Hindlimb muscle (tissue), 1 donor: Measurements from ENCODE around the gene TMEM30A. TPM values are rescaled to one million over a fixed set of nuclear protein-coding genes. Genes with fewer than 3 reads are reported as not detected.
A peak's percentile ranks its signal among the peaks of the same experiment; 100 is the strongest.

Source experiments
- DNase-seq: peaks from one replicate; pipeline ENCODE4 v3.0.0-alpha.2; 2013
- polyA plus RNA-seq: library from polyadenylated mRNA; unstranded; fragments of 120-200 nt; gene quantifications from one replicate; pipeline ENCODE4 v1.2.1, GENCODE V29; 2013; ENCODE audit not compliant: insufficient read length

Gene TMEM30A
- polyA plus RNA-seq, 1 donor = 51.5 TPM

DNA sequence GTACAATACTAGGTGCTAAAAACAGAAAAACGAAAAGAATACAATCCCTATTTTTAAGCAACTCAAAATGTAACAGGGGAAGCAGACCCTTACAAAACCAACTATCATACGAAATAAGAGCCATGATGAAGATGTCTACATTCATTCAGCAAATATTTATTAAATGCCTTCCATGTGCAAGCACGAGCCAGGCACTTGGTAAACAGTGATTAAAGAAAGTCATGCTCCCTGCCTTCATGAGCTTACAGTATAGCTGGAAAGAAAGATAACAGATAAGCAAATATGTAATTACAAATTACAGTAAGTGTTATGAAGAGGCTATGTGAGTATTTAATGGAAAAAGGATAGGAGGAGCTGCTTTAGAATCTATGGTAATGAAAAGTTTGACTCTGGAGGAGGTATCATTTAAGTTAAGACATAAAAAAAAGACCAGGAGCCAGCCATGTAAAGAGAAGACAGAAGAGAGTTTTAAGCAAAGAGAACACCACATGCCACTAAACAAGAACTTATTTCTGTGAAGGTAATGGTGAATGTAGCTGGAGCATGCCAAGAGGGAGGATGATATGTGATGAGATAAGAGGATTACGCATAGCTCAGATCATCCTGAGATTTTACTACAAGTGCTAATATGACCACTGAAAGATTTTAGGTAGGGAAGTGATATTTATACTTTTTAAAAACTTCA, 21.7 kb downstream of the TMEM30A start:
- DNase-seq = no peak

DNA sequence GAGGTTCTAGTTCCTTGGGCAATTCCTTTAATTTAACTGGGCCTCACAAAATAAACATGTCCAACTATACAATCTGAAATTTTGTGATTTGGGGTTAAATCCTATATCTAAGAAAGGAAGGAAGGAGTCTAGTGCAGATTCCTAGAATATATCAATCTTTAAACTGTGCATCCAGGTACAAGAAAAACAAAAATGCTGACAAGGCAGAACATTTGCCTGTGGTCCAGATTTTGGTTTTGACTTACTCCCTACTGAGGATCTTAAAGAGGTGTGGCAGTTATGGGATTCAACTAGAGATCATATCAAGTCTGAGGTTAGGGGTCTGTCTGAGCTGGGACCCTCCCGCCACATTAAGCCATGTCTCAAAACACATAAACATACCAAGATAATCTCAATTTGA, 23.3 kb downstream of the TMEM30A start:
- DNase-seq = no peak

DNA sequence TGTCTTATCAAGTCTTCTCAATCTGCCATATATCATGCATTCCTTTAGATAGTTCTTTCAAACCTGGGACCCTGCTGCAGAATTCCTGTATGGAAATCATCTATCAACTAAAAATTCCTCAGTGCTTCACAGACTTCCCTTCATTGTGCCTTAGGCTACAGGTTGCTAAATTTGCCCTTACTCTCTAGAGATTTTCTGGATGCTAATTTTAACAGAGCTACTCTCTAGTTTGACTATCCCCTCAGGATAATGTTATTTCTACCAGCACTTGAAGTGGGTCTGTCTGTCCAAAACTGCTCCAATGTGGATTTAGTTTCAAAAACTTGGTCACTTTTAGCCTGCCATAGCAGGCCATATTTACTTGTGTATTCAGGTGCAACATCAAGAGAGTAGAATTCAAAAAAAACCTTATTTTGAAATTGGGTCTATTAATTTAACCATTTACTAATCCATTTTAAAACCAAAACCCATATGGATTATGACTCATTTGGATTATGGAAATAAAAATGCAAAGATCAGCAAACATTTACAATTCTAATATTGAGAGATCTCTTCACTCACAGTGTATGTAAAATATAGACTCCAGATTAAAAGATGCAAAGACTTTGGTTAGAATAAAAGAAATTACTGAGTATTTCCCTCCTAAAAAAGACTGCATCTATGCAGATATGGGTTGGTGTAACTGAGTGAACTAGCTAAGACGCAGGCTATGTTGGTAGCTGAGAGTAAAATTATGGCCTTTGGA, 27.1 kb downstream of the TMEM30A start:
- DNase-seq = no peak

DNA sequence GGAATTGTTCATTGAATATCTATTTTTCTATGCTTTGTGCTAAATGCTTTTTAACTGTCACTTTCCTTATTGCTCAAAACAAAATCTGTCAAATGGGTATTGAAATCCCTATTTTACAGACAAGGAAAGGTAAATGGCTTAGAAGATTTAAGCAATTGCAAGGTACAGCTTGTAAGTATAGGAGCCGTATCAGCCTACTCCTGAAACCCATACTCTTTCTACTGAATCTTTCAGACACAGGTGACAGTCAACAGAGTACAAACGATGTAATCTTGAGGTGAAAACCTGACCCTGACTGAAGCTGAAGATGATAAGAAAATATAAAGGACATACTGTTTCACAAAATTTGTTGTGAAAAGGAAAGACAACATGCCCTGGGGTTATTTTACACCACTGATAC, 34.0 kb downstream of the TMEM30A start:
- no peak for DNase-seq

DNA sequence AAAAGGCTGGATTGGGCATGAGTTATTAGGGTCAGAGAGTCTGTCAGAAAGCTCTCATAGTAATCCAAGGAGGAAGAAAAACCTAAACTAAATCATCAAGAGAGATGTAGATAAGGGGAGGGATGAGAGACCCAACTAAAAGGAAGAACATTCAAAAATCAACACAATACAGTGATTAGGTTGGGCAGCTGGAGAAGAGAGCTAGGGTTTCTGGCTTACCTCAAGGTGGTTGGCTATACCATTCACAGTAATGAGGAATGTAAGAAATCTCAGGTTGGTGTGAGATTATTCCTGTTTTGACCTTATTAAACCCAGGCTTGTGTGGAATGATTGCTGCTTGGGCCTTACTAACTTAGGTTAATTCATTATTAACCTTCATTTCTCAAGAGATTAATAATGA, 34.8 kb downstream of the TMEM30A start:
- DNase-seq = no peak

DNA sequence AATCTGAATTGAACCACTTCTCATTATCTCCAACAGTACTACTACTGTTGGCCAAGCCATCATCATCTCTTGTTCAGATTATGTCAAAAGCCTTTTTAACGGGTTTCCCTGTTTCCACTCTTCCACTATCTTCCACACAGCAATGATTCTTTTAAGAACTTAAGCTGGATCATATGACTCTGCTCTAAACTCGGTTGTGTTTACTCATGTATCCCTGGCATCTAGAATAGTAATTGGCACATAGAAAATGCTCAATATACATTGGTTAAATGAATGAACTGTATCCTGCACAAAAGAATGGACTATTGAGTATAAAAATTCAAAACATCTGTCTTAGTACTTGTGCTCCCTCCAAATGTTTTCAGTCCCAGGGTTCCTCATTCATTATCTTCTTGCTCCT, 38.2 kb downstream of the TMEM30A start:
- DNase-seq = no peak

DNA sequence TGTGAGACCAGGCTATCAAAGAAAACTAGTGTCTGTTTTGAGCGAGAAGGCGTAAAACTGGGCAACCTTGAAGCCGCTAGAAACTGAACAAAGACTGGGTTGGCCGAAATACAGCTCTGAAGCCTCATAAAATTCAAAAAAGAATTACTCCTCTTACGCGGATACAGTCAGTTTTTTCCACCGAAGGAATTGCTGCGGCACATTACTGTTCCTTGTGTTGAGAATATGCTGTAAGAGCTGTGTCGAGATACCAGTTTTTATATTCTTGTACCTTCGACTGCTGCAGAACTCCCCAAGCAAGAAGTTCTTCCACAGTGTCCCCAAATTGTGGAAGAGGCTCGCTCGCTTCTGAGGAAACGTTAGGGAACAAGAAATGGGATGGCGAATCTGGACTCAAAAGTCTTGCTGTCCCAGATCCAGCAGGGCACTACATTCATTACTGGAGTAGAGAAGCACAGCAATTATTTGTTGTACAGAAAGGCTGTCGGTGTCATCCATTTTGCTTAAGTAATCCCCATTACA, 40.5 kb downstream of the TMEM30A start:
- no peak for DNase-seq

DNA sequence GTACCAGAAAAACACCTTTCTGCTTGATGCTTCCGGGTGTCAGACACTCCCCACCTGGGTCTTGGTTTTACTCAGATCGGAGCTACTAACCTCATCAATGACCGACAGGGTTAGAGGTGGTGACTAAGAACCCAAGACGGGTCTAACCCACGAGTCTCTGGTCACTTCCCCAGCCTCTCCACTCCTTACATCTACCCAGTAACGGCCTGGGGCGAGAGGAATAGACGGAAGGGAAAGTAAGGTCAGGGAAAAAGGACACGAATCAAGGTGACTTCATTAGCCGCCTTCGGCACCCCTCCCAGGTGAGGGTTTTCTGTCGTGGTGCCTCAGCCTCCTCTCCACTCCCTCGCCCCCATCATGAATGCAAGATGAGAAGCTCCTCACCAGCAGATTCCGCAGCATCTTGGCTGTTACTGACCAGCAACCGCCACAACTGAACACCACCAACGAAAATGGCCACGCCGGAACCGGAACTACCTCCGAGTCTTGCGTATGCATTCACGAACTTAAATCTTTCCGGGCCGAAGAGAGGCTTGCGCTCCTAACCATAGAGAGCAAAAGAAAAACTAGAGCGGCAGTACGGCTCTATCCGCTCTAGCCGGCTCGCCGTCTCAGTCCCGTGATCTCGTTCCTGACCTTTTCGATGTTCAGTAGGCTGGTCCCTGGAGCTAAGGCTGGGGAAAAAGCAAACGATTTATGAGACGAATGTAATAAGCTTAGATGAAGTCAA, 41.1 kb downstream of the TMEM30A start, which contains the start of gene COX7A2:
COX7A2 (minus strand) TSS at position 469 of the 730 bp plus-strand sequence; CDS start at position 402, 67 bp downstream.
- DNase-seq = peak; percentile 95

DNA sequence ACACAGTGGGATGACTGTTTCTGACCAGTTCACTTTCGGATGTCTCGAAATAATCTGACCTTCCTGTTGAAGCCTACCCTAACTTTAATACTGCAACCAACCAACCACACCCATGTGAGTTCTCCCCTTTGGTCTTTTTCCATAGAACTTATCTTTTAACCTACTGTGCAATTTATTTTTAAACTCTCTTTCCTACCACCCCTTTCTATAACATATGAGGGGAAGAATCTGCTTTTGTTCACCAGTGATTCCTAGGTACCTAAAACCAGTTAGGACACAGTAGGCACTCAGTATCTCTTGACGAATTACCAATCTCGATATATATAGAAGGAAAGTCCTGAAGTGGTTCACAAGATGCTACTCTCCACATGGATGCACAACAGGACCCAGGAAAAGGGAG, 48.0 kb downstream of the TMEM30A start:
- DNase-seq = no peak

DNA sequence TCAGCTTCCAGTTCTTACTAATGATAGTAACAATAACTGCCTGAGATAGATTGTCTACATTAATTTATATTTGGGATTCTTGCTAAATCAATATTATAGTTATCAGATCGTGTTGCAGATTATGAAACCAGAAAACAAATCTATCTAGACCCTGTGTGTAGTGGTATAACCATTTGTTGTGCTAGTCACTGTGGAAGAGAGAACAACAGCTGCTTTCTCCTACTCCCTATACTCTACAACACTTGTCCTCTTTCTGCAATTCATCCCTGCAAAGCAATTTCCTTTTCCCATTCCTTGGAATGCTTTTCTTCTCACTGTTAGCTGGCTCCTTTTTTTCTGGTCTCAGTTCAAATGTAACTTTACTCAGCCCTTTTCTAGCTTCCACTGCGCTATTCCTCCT, 49.3 kb downstream of the TMEM30A start:
- no peak for DNase-seq

DNA sequence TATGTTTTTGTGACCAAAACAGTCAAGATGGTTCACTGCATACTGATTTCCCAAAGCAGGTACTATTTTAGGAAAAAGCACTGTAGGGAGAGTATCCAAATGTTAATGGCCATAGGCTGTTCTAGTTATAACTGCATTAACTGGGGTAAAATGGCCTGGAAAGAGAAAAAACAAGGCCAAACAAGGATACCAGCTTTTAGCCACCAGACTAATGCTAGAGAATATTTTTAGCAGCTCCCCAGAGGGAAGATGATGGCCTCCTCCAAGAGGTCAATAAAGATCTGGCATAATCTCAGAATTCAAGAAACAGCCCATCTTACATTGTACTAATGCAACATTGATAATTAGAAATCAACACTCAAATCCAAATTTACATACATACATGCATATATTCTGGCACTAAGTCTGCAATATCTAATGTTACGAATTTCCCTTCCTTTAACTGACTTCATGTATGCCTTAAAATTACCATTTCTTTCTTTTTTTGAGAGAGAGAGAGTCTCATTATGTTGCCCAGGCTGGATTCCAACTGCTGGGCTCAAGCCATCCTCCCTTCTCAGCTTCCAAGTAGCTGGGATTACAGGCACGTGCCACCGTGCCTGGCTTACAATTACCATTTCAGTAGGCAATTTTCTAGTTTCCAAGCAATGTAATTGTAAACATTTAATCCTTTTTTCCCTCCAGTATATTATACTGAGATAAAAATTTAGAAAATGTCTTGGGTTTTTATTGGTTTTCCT, 50.3 kb downstream of the TMEM30A start:
- DNase-seq = peak; percentile 36

DNA sequence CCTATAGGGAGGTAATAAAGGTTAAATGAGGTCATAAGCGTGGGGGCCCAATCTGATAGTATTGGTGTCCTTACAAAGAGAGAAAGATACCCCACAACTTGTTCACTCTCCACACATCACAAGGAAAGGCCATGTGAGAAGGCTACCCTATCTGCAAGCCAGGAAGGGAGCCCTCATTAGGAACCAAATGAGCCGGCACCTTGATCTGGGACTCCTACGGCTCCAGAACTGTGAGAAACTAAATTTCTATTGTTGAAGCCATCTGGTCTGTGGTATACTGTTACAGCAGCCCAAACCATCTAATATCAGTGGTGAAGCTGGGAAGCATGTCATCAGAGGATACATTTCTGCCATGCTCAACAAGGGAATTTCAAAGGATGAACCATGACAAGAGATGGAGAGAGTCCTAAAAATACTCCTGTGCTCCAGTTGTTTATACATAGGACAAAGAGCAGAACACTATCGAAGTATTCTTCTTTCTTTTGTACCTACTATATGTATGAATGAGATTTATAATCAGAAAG, 51.4 kb downstream of the TMEM30A start:
- no peak for DNase-seq

DNA sequence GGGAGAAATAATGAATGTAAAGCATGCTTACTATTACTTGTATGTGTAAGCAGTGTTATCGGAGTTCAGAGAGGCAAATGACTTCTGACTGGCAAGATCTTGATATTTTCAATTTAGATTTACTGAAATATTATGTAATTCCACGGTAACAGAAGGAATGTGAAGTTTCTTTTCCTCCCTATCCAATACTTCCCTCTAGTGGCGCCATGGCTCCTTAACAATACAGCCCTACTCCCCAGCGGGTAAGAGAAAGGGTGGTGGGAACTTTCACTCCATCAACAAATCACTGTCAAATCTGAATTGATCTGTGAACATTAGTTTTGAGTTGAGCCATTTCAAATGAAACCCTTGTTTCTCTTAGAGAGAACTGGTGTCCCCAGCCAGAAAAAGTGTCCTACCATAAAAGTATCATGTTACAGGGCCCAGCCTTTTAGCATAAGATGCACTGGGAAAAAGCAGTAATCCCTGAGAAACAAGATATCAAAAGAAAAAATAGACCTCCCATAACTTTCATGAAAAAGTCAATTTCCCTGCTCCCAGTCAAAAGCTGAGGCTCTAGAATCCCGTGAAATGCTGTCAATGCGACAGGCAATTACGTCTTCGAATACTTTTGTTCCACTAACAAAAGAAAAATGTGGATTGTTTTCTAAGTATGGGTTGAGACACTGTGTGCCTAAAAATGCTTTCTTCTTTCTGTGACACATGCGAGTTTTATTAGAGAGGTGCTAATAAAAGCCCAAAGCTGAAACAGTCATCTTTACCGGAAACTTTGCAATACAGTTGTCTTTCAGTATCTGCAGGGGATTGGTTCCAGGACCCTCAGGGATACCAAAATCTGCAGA, 53.9 kb downstream of the TMEM30A start:
- peak; percentile 28 for DNase-seq

DNA sequence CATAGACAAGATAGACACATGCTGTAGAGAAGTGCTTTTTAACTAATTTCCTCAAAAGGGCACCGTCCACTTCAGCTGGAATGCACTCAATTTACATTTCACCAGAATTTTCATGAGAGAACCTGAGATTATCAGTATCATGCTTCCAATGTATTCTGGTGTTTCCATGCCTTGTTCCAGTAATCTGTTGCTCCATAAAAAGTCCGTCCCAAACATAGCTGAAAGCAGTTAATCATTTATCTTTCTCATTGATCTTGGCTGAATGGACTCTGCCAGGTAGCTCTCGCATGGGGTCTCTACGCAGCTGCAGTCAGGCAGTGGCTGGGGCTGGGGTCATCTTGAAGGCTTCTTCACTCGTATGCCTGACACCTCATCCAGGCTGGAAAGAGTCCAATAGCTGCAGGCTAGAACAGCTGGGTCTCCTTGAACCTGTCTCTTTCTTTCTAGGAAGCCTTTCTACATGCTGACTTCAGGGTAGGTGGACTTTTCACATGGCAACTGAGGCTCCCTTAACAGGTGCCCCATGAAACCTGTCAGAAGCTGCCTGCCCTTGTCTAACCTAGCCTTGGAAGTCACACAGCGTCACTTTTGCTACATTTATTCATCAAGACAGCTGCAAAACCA, 60.2 kb downstream of the TMEM30A start:
- DNase-seq = no peak

DNA sequence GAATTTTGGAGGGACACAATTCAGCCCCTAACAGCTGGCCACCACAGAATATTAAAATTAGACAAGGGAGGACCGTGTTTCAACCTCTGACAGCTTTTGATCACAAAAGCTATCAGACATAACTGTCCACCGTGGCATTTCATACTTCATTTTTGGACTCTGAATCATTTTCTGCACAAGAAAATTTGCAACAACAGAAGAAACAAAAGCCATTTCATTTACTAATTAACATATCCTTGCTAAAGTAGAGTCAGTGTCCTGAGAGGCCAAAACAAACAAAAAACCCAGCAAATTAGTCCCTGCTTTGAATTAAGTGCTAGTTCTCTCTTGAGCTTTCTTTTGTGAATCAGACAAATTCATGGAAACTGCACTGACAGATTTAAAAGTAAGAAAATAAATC, 61.2 kb downstream of the TMEM30A start:
- no peak for DNase-seq

DNA sequence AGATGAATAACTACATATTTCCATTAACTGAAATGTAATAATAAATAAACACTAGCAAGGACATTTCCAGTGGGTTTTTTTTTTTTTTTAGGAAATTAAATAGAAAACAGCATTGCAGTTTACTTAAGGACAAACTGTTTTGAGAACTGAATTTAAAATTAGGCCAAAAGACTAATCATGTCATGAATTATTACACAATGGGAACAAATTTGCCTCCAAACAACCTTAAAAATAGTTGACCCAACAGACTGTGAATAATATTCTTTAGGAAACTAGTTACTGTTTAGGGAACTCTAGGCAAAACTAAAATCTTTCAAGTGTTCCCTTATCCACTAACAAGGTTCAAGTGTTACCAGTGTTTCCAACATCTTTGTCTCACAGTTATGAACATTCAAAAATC, 62.3 kb downstream of the TMEM30A start:
- no peak for DNase-seq

DNA sequence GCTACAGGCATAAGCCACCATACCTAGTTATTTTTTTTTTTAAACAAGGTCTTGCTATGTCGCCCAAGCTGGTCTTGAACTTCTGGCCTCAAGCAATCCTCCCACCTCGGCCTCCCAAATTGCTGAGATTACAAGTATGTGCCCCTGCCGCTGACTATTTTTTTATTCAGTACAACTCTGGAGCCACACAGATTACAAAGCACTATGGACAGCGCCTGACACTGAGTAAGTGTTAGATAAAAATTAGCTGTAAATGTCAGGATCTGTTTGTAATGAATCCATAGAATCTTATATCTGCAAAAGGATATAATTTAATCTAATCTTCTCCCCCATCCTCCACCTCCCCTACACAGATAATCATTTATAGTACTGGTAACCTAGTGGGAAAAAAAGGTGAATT, 63.5 kb downstream of the TMEM30A start:
- DNase-seq = no peak

DNA sequence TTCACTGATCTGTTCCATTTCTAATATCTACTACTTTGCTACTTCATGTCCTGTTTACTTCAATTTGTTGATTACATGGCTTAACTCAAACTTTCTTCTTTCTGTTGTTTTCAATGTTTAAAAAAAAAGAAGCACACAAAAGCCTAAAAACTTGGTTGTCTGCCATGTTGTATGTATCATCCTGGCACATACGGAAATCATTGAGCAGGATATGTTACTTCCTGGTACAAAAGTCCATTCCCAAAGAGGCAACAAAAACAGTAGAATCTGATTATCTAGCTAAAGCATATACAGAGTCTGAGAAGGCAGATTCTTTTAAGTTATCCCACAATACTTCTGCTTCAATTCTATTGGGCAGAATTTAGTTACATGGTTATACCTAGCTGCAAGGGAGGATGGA, 64.2 kb downstream of the TMEM30A start:
- no peak for DNase-seq

DNA sequence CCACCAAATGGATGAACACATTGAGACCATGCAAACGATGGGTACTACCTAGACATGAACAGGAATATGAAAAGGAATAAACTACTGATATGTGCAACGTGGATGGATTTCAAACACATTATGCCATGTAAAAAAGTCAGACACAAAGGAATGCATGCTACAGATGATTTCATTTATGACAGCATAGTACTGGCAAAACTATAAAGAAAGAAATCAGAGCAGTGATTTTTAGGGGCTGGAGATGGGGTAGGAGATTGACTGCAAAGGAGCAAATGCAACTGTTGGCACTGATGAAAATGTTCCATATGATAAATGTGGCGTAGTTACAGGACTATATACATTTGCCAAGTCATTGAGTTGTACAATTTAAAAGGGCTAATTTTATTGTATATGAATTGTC, 65.3 kb downstream of the TMEM30A start:
- DNase-seq = no peak

DNA sequence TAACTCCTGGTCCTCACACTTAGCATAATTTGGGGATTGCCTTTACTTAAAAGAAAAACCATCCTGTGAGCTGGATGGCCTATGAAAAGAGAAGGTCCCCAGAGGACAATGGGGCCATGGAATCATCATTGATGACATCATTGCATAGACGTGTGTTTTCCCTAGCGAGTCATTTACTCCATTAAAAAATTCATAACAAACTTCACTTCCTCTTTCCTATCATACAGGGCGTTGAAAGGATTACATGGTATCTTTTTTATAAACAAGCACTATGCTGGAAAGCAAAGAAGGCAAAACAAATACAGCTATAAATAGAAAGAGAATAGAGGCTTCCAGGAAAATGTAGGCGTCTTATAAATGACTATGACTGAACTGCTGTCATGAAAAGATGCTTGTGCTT, 67.4 kb downstream of the TMEM30A start:
- DNase-seq = no peak

DNA sequence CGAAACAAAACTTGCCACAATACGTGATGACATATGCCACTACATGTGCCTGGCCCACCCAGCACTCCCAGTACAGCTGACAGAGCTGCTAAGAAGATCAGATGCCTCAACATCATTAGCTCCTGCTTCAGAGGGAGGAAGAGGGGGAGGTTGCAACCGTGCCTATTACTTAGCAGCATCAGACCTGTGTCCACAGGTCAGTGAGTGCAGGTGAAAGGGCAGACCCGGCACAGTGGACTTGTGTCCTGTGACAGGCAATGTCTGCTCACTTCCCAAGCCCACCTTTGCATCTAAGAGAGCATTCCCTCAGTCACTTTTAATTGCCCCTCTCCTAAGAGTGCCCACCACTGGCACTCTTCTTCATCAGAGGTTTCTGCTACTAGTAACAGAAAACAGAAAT, 69.3 kb downstream of the TMEM30A start:
- no peak for DNase-seq
